HG03342 (cell line): Measurements from ENCODE around the gene IL9.

ENCODE experiments used
- ATAC-seq: cut with Tn5 transposase; IDR thresholded peaks from one replicate; pipeline ENCODE4 v1.9.1; 2021; ENCODE audit warnings: mild to moderate bottlenecking, moderate library complexity; ENCODE audit not compliant: unreplicated experiment

The IL9 gene

DNA sequence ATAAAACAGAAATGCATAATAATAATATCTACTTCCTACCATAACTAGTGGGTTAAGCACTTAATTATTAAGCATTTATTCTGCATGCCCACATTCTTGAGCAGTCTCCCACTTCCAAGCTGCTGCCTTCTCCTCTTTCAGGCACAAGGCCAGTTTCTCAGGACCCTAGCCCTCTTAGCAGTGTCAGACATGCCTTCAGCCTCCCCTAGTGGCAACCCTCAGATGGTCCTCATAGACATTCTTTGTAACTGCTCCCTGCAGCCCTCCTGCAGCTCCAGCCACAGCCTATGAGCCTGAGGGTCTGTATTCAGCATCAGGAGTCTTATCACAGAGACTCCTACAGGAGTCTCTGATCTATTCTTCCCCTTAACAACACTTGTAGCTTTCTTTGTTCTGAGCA, 3.9 kb downstream of the IL9 start:
- no peak for ATAC-seq

DNA sequence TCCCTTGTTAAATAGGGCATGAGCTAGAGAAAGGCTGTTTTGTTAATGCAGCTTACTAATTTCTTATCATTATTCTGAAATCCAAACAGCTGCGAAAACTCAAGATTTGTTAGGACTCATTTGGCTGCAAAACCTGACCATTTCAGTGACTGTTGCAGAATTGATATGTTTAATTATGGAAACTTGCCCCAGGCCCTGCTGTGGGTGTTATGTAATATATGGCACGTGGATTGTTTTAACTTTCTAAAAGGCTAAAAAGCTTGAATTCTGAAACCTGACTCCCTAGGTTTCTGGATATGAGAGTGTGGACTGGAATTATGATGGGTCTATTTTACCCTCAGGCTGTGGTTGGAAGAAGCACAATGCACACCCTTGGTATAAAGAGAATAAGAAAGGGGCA, 4.4 kb downstream of the IL9 start:
- no peak for ATAC-seq

DNA sequence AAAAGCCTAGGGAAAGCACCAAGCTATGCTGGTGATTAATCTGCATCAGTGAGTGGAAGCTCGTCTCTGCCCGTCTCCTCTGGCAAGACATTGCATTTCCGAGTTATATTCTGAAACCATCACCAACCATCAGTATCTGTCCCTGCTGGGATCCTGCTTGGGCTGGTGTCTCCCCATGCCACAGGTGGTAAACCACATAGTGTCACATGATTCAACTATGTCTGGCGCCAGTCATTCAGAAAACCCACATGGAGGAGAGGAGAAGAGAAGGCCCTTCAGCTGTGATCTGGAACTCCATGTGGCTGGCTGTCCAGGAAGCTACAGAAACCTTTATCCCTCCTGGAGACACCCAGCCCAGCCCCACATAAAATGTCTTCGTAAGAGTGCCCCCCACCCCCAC, 4.8 kb downstream of the IL9 start:
- no peak for ATAC-seq

DNA sequence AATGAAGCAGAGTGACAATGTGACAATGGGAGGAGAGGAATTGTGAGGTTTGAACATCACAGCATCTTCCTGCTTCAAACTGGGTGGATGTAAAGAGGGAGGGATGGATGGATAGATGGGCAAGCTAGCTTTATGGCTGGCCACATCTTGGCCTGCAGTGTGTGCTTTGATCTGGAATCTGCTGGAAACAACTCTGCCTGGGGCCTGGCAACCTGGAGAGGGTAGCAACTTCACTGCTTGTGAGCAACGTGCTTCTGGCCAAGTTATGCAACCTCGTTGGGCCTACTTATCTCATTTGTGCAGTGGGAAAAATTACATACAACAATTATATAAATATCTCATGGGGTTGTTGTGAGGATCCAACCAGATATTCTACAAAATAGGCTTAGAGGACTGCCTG, 5.3 kb downstream of the IL9 start:
- ATAC-seq: no peak

DNA sequence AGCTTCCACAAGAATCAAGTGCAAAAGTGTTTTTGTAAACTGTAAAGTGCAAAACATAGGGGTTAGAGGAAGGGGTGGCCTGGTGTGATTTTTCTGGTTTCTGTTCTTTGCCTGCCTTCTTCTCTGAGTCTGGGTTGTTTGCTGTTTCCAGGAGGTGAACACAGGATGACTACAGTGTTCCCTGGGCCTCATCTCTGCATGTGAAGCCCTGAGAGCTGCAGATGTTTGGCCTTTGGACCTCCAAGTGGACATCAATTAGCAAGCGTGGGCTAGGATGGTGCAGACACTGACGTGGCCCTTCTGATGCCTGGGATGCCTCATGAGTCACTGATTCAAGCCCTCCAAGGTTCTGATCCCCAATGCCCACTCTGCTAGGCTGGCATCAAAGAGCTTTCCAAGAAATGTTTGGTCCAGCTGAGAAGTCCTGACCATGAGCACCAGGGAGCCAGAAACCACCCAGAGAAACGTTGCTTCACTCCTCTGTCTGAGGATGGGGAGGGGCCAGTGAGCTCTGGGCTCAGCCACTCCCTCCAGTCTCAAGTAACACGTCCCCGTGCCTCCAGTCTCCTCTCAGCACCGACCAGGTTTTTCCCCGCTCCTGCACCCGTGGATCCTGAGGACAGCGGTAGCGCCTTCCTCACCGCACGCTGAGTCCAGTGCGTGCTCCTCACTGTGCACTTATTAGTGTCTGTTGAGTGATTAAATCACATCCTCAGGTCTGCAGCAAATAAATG, 7.6 kb downstream of the IL9 start:
- no peak for ATAC-seq

DNA sequence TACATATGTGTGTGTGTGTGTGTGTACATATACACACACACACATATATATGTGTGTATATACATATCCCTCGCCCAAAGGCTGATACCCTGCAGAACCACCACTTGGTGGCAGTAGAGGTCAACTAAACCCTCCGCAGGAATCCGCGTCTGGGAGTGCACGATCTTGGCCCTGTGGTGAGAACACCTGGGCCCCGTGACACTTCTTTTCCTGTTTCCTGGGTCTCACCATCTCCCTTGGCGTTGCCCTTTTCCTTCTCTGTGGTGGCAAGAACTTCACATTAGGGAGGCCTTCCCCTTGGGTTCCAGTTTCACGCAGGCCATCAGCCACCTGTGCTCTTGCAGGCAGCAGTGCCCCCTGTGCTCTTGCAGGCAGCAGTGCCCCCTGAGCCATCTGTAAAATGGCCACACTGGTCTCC, 8.2 kb downstream of the IL9 start:
- peak; percentile 87 for ATAC-seq

DNA sequence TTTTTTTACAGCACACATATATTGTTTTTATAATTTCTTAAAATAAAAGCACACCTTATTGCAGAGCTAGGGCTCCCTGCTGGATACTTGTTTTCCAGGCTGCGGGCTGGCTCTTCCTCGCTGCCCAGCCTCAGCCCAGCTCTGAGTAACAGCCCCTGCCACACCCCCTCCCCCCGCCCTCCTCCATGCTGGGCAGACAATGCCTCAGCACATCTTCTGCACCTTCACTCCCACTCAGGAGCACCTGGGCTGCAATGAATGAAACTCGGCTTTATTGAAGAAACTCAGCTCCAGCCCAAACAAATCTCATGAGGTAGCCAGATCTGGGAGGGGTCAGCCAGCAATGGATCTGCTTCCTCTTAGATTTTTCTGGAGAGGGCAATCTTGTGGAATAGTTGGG, 9.5 kb downstream of the IL9 start:
- ATAC-seq: no peak

DNA sequence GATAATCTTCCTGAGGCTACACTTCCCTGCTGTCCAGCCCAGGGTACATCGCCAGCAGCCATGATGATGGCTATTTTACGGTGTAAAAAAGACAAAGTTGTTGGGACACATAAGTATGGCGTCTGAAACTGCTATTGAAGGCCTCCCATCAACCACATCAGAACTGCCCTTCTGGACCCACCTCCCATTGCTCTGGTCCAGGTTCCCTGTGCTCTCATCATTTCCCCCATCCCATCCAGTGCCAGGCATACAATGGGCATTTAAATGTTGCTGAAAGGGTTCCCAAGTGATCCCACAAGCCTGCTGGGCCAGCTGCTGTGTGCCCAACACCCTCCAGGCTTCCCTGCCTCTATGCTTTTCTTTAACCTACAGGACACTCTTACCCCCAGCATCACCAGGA, 10.6 kb downstream of the IL9 start:
- ATAC-seq: no peak

DNA sequence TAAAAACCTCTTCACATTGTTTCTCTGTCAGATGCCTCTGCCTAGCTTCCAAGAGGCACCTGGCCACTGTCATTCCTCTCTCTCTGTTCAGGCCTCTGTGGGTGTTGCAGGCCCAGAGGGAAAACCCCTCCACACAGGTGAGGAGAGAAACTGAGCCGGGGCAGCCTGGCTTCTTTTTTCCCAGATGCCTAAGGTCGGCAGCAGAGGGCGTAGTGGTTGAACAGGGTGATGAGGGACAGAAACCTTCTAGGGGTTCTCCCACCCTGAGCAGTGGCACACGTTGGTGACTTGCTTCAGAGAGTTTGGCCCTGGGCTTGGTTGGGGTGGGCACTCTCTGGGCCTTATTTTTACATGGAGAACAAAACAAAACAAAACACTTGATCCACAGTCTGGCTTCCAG, 12.2 kb downstream of the IL9 start:
- no peak for ATAC-seq

DNA sequence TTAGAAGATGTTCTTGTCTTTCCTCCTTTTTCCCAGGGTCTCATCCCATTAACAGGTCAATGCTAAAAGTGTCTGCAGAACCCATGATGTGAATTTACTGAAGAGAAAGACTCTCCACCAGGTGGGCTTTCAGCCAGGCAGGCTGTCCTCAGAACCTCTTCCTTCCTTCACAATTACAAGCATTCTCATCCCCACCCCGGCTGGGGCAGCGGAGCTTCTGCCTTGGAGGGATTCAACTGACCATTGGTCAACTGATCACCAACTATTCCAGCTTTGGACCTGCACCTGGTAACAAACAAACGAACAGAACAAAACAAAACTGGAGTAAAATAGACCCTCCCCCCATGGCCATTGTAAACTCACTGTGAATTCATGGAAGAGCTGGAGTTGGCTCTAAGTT, 12.6 kb downstream of the IL9 start:
- no peak for ATAC-seq

DNA sequence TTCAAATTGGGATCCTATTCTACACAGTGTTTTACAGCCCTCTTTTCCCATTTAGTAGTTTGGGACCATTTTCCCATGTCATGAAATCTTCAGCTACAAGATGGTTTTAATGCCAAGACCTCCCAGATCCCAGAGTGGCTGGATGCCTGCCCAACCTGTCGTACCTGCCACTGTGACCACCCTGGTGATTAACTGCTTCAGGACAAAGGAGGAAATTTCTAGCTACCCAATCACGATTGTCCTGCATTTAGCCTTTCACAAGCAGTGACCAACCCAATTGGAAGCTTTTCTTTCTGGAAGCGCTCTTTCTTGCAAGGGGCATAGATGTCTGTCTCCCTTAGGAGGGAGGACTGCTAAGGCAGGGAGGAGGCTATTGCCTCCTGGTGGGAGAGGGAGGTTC, 13.8 kb downstream of the IL9 start:
- no peak for ATAC-seq

DNA sequence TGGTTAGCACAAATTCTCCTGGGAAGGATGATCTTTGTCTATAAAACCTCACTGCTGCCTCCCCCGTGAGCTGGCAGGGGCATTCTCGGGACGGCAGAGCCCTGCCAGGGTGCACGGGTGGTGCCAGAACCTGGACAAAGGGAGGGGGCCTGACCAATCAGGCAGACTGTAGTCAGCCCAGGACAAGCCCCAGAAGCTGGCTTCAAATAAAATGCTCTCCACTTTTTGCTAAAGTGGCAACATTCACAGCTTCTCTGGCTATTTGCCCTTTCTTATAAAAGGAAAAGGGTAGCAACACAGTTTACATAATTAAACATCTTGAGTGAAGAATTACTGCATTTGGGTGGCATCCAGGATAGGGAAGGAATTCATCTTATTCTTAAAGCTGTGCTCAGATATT, 14.4 kb downstream of the IL9 start:
- ATAC-seq: no peak

DNA sequence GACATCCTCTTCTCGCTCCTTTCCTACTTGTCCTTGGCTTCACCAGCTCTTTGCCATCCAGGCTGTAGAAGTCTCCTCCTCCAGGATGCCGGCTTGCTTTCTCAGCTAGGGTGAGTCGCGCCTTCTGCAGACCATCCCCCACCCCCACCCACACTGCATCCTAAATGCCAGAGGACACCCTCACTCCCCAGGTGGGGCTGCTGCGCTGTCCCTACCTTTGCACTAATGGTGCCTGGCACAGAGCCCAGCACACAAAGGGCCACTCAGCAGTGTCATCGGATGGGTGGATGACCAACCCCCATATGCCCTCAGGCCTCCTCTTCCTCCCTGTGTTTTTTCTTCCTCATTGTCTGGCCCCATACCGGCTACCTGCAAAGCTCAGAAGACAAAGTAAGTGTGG, 14.8 kb downstream of the IL9 start:
- ATAC-seq: no peak

DNA sequence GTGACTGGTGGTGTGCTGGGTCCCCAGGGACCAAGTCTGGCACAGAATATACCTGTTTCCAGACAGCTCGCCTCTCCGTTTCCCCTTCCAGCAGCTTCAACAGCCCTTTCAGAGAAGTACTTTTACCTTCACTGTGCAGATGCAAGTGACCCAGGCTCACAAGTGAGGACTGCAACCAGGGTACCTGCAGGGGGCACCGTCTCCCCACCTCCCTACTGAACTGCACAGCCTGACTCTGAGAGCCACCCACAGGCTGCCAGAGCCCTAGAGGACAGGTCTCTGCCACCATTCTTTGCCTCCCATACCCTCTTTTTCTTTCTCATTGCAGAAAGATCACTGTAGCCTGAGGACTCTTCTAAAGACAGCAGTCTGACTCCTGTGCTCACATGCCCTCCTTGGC, 15.4 kb downstream of the IL9 start:
- no peak for ATAC-seq

DNA sequence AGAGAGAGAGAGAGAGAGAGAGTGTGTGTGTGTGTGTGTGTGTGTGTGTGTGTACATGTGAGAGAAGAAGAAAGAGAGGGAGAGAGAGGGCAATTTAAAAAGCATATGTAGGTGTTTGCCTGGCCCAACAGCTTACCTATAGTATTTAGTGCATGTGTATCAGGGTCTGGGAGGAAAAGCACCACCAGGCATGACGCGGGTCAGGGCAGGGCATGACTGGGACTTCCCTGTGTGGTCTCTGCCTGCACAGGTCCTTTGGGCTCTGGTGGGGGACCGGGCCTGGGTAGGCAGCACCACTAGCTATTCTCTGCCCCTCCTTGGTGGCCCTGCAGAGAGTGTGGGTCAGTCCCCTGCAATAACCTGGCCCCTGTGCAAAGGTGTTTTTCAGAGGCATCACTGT, 16.1 kb downstream of the IL9 start:
- ATAC-seq: no peak

DNA sequence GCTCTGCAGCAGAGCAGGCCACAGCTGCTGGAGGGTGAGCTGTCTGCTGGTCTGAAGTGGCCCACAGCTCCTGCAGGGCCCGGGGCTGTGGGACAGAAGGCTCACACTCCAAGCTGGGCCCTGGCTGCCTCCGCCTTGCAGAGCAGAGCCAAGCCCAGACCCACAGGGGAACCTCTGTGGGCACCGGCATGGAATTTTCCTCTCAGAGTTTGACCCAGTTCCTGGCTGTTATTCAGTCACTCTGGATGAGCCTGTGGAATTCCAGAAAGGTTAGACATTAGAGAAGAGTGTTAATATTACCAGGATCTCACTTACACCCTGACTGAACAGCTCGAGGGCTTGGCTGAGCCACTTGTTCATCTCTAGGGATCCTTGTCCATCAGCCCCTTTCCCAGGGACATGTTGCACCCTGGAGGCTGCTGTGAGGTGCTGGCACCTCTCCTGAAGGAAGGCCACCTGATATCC, 17.5 kb downstream of the IL9 start:
- no peak for ATAC-seq

DNA sequence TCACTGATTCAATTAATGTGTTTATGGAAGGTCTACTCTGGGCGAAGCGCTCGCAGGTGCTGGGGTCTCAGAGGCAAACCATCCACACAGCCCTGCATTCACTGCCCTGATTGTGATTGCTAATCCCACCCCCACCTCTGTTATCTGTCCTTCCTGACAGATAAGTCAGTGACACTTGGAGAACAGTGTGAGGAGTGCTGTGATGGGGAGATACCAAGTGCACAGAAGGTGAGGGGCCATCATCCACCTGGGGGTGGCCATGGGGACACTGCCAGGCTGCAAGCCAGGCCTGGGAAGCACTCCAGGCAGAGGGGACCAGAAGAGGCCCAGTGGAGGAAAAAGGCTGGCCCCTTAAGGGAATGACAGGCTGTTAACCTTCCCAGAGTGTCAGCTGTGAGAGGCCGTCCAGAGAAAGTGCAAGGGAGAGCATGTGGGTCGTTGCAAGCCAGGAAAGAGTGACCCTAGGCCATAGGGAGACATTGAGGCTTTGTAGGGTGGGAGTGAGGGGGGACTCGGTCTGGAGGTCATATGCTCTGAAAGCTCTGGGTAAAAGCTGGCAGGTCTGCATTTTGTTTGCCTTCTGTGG, 18.0 kb downstream of the IL9 start:
- no peak for ATAC-seq

DNA sequence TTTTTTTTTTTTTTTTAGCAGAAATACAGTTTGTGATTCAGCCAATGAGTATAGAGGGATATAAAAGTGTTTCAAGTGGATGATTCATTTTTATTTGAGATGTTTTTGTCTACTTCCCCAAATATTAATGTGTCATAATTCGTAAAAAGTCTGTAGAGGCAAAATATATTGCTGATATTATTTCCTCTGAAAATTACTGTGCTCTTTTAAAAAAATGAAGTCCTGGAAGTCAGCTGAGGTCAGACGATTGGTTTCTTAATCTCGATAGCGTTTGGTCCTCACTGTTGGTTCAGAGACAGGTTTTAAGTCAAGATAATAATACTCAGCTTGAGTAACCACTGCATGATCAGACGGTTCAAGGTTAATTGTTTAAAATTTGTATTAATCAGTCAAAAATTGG, 19.5 kb downstream of the IL9 start:
- no peak for ATAC-seq

DNA sequence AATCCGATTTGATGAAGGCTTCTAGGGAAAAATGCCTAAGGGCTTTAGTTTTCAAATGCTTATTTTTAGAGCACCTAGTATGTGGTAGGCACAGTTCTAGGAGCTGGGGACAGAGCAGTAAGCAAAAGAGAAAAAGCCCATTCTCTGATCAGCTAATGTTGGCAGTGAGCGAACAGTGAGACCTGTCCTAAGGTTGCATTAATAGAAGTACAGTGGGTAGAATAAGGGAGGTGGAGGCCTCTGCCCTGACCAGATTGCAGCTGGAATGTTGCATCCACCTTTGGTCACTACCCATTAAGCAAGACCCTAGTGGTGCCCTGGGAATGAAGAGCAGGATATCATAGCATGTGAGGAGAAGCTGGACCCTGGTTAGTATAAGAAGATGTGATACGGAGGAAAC, 20.1 kb downstream of the IL9 start:
- no peak for ATAC-seq

DNA sequence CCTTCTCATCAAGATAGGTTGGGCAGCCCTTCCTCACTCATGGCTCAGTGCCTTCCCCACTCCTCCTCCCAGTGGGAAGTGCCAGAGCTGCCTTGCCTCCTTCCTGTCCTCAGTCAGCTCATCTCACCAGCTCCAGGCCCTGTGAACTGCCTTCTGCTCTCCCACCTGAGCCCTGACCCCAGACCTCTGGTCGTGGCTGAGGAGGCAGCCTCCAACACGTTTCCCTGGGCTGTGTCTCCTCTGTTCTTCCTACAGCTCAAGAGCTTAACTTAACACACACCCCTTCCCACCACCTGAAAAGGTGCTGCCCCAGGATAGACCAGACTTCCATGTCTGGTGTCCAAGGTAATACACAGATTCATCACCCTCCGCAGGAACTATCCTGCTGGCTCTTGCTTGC, 21.2 kb downstream of the IL9 start:
- no peak for ATAC-seq

DNA sequence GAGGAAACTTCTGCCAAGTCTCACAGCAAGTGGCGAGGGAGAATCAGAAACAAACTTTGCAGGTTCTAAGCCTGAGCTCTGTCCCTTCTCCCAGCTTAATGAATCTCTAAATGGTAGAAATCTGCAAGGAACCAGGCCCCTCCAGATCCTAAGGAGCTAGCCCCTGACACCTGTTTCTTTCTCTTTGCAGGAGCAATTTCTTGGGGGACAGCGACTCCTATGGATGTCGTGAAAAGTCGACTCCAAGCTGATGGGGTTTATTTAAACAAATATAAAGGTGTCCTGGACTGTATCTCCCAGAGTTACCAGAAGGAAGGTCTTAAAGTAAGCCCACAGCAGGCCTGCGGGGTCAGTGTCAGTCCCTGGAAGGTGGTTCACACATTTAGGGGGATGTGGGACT, 21.8 kb downstream of the IL9 start:
- ATAC-seq: no peak

DNA sequence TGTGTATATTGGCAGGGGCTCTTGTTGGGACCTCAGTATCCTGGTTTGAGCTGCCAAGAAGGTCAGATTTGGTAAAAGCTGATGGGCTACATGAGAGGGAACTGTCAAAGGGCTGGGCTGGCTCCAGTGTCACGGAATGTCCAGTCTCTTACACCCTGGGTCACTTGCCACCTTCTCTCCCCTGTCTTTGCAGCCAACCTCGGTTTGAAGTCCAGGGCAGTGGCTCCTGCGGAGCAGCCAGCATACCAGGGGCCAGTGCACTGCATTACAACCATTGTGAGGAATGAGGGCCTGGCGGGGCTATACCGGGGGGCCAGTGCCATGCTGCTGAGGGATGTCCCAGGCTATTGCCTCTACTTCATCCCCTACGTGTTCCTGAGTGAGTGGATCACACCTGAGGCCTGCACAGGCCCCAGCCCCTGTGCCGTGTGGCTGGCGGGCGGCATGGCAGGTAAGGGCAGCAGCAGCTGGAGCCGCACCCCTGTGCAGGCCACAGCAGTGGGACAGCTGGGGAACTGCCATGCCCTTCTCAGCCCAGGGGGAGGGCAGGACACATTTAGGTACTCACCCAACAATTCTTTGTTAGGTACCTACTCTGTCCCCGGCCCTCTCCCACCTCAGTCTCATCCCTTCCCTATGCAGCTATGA, 24.2 kb downstream of the IL9 start:
- ATAC-seq: no peak

DNA sequence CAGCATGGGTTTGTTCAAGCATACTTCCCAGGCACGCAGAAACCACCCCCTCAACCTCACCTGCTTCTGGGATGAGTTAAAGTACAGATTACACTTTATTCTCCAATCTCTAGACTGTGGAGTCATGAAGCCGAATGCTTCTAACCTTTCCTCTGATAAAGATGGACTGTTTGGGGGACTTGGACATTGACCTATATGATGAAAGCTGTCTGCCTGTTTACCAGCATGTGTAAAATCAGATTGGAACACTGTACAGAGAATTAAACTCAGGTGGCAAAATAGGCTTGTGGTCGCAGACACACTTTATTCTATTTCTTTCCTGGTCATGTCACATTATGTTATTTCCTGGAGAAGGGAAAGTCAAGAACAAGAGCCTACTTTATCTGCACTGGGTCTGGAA, 25.7 kb downstream of the IL9 start:
- ATAC-seq: no peak
